Measurements from ENCODE around the gene BCL2L11. TPM values are rescaled to one million over a fixed set of nuclear protein-coding genes. Genes with fewer than 3 reads are reported as not detected.

The BCL2L11 gene
- total RNA-seq, 1 donor from 2014 or later: 32.5 TPM

GRCh38 chr2:111140815-111141214 lies 20.1 kb downstream of the BCL2L11 start:
- H3K27ac Mint-ChIP-seq (ENCODE audit: unreplicated experiment): no peak overlapping the region
- peaks cover 6% of the 10 kb centered on the region for H3K4me1 Mint-ChIP-seq (ENCODE audit: unreplicated experiment)
- peaks cover 26% of the 10 kb centered on the region for H3K36me3 Mint-ChIP-seq (ENCODE audit: low read depth, unreplicated experiment)
- no peaks in the 10 kb centered on the region for H3K27me3 Mint-ChIP-seq (ENCODE audit: unreplicated experiment)
- peak overlapping the region; percentile 17 for H3K4me3 Mint-ChIP-seq (ENCODE audit: unreplicated experiment)
- no peaks in the 10 kb centered on the region for H3K9me3 Mint-ChIP-seq (ENCODE audit: unreplicated experiment)
- no peak for DNase-seq (ENCODE audit: low spot score)
- no peak for TF ChIP-seq CTCF (IDR thresholded peaks at IDR 0.05; ENCODE audit: unreplicated experiment)

- no peak overlapping the region for H3K4me3 Mint-ChIP-seq (ENCODE audit: unreplicated experiment)
- no peak for DNase-seq (ENCODE audit: low spot score)
- peaks cover 2% of the 10 kb centered on the region for H3K4me1 Mint-ChIP-seq (ENCODE audit: unreplicated experiment)
- no peaks in the 10 kb centered on the region for H3K27me3 Mint-ChIP-seq (ENCODE audit: unreplicated experiment)
- no peak for TF ChIP-seq CTCF (IDR thresholded peaks at IDR 0.05; ENCODE audit: unreplicated experiment)
- peaks cover 17% of the 10 kb centered on the region for H3K36me3 Mint-ChIP-seq (ENCODE audit: low read depth, unreplicated experiment)
- H3K27ac Mint-ChIP-seq (ENCODE audit: unreplicated experiment): no peak overlapping the region
- H3K9me3 Mint-ChIP-seq (ENCODE audit: unreplicated experiment): no peaks in the 10 kb centered on the region
These were observed 21.4 kb downstream of the BCL2L11 start for GRCh38 chr2:111142101-111142500.

GRCh38 chr2:111143107-111143842 lies 22.6 kb downstream of the BCL2L11 start:
- Mint-ChIP-seq H3K27ac (ENCODE audit: unreplicated experiment) (no peak overlapping the region), H3K36me3 (ENCODE audit: low read depth, unreplicated experiment) (peaks cover 14% of the 10 kb centered on the region), H3K4me1 (ENCODE audit: unreplicated experiment) (peaks cover 7% of the 10 kb centered on the region), H3K4me3 (ENCODE audit: unreplicated experiment) (no peak overlapping the region), H3K27me3 (ENCODE audit: unreplicated experiment) (peaks cover 1% of the 10 kb centered on the region), H3K9me3 (ENCODE audit: unreplicated experiment) (no peaks in the 10 kb centered on the region)
- no peak for DNase-seq (ENCODE audit: low spot score)
- no peak for TF ChIP-seq CTCF (IDR thresholded peaks at IDR 0.05; ENCODE audit: unreplicated experiment)

- H3K36me3 Mint-ChIP-seq (ENCODE audit: low read depth, unreplicated experiment): peaks cover 12% of the 10 kb centered on the region
- TF ChIP-seq CTCF (IDR thresholded peaks at IDR 0.05; ENCODE audit: unreplicated experiment): no peak
- no peak overlapping the region for H3K4me3 Mint-ChIP-seq (ENCODE audit: unreplicated experiment)
- H3K27me3 Mint-ChIP-seq (ENCODE audit: unreplicated experiment): peaks cover 1% of the 10 kb centered on the region
- peaks cover 12% of the 10 kb centered on the region for H3K4me1 Mint-ChIP-seq (ENCODE audit: unreplicated experiment)
- H3K9me3 Mint-ChIP-seq (ENCODE audit: unreplicated experiment): no peaks in the 10 kb centered on the region
- DNase-seq (ENCODE audit: low spot score): no peak
- no peak overlapping the region for H3K27ac Mint-ChIP-seq (ENCODE audit: unreplicated experiment)
These were observed 23.1 kb downstream of the BCL2L11 start for GRCh38 chr2:111143843-111144198.

- no peak overlapping the region for H3K27ac Mint-ChIP-seq (ENCODE audit: unreplicated experiment)
- peaks cover 8% of the 10 kb centered on the region for H3K36me3 Mint-ChIP-seq (ENCODE audit: low read depth, unreplicated experiment)
- TF ChIP-seq CTCF (IDR thresholded peaks at IDR 0.05; ENCODE audit: unreplicated experiment): no peak
- no peaks in the 10 kb centered on the region for H3K9me3 Mint-ChIP-seq (ENCODE audit: unreplicated experiment)
- H3K4me1 Mint-ChIP-seq (ENCODE audit: unreplicated experiment): peaks cover 17% of the 10 kb centered on the region
- no peak for DNase-seq (ENCODE audit: low spot score)
- no peak overlapping the region for H3K4me3 Mint-ChIP-seq (ENCODE audit: unreplicated experiment)
- H3K27me3 Mint-ChIP-seq (ENCODE audit: unreplicated experiment): peaks cover 1% of the 10 kb centered on the region
These were observed 24.5 kb downstream of the BCL2L11 start for GRCh38 chr2:111145103-111145760.
